NOMO-1 treated with DMSO at 0.1 percent for 48 hours (cell line): ENCODE results near the gene SF3B1.
"Not testable (repeated sequence)": the region's sequence is repeated elsewhere in the genome, so short reads cannot be mapped to it uniquely, and the experiment has no call there.

ENCODE experiments used
- DNase-seq: peaks from one replicate; lab custom pipeline; 2025; ENCODE audit not compliant: unreplicated experiment; lab: John Stamatoyannopoulos, UW

SF3B1 gene

GRCh38 chr2:197345846-197346370, 88.9 kb downstream of the SF3B1 start:
- no peak for DNase-seq

DNA sequence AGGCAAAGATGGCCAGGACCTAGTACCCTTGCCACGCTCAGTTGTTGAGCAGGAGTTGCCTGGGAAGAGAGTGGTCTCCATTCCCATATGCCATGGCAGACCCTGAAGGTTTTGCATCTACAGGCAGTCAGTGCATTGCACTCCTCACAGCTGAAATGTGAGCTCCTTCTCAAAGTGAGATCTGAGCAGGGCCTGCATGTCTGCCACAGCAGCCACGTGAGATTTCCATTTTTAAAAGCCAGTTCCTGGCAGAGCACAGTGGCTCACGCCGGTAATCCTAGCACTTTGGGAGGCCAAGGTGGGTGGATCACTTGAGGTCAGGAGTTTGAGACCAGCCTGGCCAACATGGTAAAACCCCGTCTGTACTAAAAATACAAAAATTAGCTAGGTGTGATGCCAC, 90.9 kb downstream of the SF3B1 start:
- DNase-seq = not testable (repeated sequence)

GRCh38 chr2:197340591-197340990, 94.2 kb downstream of the SF3B1 start:
- no peak for DNase-seq
